Cardiac fibroblast (primary cell): ENCODE measurements around the gene LIMK1.
"Not testable (repeated sequence)": the region's sequence is repeated elsewhere in the genome, so short reads cannot be mapped to it uniquely, and the experiment has no call there.

Source experiments
- DNase-seq, 2 donors: peaks; one replicate each; pipeline versions ENCODE4 v3.0.0 to v3.0.0-alpha.2; 2010; ENCODE audit warnings: low read depth in 2 of 2
- H3K4me3 ChIP-seq, 2 donors: replicated peaks in 1 of 2; 1 replicate in 1 of 2; 2 replicates in 1 of 2; pipeline ENCODE4 v1.5.1; 2011; ENCODE audit warnings: low read depth in 2 of 2, low read length in 2 of 2, mild to moderate bottlenecking in 2 of 2, moderate library complexity in 1 of 2
- CTCF ChIP-seq: IDR thresholded peaks from one replicate; pipeline ENCODE4 v1.5.1; 2011; ENCODE audit warnings: low read depth, mild to moderate bottlenecking, low read length, inconsistent platforms

Gene LIMK1

DNA sequence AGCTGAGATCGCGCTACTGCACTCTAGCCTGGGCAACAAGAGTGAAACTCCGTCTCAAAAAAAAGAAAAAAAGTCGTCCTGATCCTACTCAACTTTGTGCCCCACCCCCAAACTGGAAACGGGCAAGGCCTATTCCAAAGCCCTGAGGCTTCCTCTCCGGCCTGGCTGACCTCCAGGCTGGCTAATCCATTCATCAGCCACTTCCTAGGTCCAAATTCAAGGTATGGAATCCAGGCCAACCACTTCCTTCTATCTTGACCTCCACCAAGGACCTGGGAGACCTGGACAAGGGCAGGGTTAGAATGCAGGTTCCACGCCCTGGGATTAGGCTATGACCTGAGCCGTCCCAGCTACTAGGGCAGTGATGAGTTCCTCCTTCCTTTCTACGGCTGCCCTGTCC, 70.1 kb downstream of the LIMK1 start:
- DNase-seq, result no peak
- no peak overlapping the region for H3K4me3 ChIP-seq
- no peak for TF ChIP-seq CTCF

DNA sequence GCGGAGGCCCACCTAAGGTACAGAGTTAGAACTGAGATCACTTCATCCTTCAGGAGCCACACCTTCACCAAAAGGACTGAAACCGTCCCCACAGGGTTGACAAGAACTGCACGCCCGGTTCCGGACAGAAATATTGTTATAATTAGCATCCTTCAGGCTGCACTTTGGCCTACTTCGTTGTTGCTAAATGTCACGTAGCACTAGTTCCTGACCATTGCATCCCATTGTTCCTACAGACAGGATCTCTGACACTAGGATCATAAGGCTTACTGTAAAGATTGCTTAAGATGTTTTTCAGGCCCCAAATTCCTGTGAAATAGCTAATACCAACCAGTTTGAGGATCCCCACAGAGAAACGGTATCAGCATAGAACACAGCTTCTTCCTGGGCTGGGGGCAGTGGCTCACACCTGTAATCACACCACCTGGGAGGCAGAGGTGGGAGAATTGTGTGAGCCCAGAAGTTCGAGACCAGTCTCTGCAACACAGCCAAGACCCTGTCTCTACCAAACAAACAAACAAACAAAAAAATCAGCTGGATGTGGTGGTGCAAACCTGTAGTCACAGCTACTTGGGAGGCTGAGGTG, 72.3 kb downstream of the LIMK1 start:
- no peak overlapping the region for H3K4me3 ChIP-seq
- DNase-seq, result no peak
- no peak for TF ChIP-seq CTCF

GRCh38 chr7:74157605-74158004, 74.0 kb downstream of the LIMK1 start:
- no peak for TF ChIP-seq CTCF
- no peak overlapping the region for H3K4me3 ChIP-seq
- no peak for DNase-seq

GRCh38 chr7:74164985-74165456, 81.4 kb downstream of the LIMK1 start:
- peak; percentile 29 to 47 for DNase-seq
- peak; percentile 48 for TF ChIP-seq CTCF
- no peak overlapping the region for H3K4me3 ChIP-seq

- no peak for DNase-seq
- TF ChIP-seq CTCF, result no peak
- no peak overlapping the region for H3K4me3 ChIP-seq
Observed at GRCh38 chr7:74165867-74166593, 82.4 kb downstream of the LIMK1 start.

- H3K4me3 ChIP-seq, DNase-seq: not testable (repeated sequence)
Observed at GRCh38 chr7:74167324-74167723, 83.7 kb downstream of the LIMK1 start.
